Stimulated activated naive CD8-positive, alpha-beta T cell treated with anti-CD3 and anti-CD28 coated beads, Interleukin-15, Interleukin-2, amounts not matched to agents 100 U/mL and 50 U/mL, for 24 hours (primary cell): Measurements from ENCODE around the gene CHI3L2.
A peak's percentile ranks its signal among the peaks of the same experiment; 100 is the strongest.

Source experiments
- ATAC-seq: fragments of 150-1000 bp; cut with Tn5 transposase; one replicate; pipeline ENCODE4 v1.10.0; 2021
- DNase-seq: peaks from one replicate; pipeline ENCODE4 v3.0.0; 2021

The CHI3L2 gene

GRCh38 chr1:111253876-111254275 lies 26.4 kb downstream of the CHI3L2 start:
- ATAC-seq = no peak

GRCh38 chr1:111256988-111257658 lies 29.6 kb downstream of the CHI3L2 start:
- DNase-seq (no peak), ATAC-seq (no peak)

More at GRCh38 chr1:111253876-111254275, 26.4 kb downstream of the CHI3L2 start:
- DNase-seq = no peak

- ATAC-seq (no peak), DNase-seq (no peak)
Measured at GRCh38 chr1:111267801-111268508, 40.4 kb downstream of the CHI3L2 start.

- ATAC-seq = no peak
Measured at GRCh38 chr1:111269825-111270406, 42.4 kb downstream of the CHI3L2 start.

GRCh38 chr1:111270771-111271463 lies 43.4 kb downstream of the CHI3L2 start:
- ATAC-seq (peak; percentile 8), DNase-seq (peak; percentile 25)

More at GRCh38 chr1:111269825-111270406, 42.4 kb downstream of the CHI3L2 start:
- DNase-seq = no peak

- DNase-seq (no peak), ATAC-seq (no peak)
Measured at GRCh38 chr1:111271464-111271801, 43.9 kb downstream of the CHI3L2 start.

DNA sequence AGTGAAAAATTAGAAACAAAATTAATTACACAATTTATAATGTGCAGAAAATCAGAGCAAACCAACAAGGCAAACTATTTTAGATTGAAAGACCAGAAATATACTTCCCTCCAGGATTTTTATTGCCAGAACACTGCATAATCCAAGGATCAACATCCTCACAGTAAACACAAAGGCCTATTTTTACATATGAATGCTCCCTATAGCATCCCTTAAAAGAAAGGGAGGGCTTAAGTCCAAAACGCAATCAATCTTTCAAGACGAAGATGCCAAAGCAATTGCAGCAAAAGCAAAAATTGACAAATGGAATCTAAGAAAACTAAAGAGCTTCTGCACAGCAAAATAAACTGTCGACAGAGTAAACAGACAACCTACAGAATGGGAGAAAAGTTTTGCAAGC lies 44.6 kb downstream of the CHI3L2 start:
- no peak for ATAC-seq

GRCh38 chr1:111274653-111275052 lies 47.1 kb downstream of the CHI3L2 start:
- DNase-seq (no peak), ATAC-seq (peak; percentile 75)

More for the DNA sequence above, 44.6 kb downstream of the CHI3L2 start:
- no peak for DNase-seq

DNA sequence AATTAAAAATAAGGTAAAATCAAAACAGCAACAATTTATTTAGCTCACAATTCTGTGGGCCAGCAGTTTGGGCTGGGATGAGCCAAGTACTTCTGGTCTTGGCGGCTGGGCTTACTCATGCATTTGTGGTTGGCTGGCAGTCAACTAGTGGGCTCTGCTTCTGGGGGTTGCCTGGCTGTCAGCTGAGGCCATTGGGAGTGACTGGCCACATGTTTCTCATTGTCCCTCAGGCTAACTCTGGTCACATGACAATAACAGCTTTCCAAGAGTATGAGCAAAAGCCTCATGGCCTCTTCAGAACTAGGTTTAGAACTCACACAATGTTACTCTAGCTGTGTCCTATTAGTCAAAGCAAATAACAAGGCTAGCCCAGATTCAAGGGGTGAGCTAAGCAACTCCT lies 47.6 kb downstream of the CHI3L2 start:
- ATAC-seq (peak; percentile 79), DNase-seq (peak; percentile 52)

GRCh38 chr1:111275780-111276433 lies 48.4 kb downstream of the CHI3L2 start:
- DNase-seq (no peak), ATAC-seq (no peak)

GRCh38 chr1:111279144-111279543 lies 51.6 kb downstream of the CHI3L2 start:
- DNase-seq (peak; percentile 16), ATAC-seq (no peak)

DNA sequence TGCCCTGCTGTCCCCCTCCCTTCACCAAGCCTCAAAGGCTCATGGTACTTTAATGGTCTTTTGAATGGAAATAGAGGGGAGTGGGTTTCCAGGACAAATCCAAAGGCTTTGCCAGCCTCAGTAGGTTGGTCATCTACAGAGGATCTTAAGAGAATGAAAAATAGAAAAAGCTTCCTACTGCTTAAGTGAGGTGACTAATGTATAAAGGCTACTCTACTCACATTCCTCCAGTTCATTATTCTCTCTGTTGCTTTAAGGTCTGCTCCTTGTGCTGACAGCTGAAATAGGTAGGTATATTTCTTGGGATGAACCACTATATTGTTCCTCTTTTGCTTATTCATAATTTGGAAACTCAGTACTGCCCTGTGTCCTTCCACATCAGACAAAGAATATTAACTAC lies 52.8 kb downstream of the CHI3L2 start:
- DNase-seq (no peak), ATAC-seq (no peak)

DNA sequence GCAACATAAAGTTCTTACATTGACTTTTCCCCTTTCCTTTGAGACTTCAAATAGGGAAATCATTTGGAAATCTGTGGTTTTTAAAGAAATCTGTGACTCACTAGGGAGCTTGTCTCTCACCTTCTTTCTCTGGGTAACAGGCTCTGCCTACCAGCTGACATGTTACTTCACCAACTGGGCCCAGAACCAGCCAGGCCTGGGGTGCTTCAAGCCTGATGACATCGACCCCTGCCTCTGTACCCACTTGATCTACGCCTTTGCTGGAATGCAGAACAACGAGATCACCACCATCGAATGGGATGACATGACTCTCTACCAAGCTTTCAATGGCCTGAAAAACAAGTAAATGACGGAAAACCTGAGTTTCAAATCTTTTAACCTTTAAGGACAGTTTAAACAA lies 53.9 kb downstream of the CHI3L2 start:
- ATAC-seq (no peak), DNase-seq (no peak)

GRCh38 chr1:111283838-111284237 lies 56.3 kb downstream of the CHI3L2 start:
- DNase-seq = no peak
- ATAC-seq = no peak

- no peak for ATAC-seq
- no peak for DNase-seq
Measured at GRCh38 chr1:111285879-111286278, 58.4 kb downstream of the CHI3L2 start.

GRCh38 chr1:111286912-111287311 lies 59.4 kb downstream of the CHI3L2 start:
- DNase-seq (no peak), ATAC-seq (no peak)

GRCh38 chr1:111289371-111289770 lies 61.9 kb downstream of the CHI3L2 start:
- no peak for ATAC-seq
- no peak for DNase-seq

DNA sequence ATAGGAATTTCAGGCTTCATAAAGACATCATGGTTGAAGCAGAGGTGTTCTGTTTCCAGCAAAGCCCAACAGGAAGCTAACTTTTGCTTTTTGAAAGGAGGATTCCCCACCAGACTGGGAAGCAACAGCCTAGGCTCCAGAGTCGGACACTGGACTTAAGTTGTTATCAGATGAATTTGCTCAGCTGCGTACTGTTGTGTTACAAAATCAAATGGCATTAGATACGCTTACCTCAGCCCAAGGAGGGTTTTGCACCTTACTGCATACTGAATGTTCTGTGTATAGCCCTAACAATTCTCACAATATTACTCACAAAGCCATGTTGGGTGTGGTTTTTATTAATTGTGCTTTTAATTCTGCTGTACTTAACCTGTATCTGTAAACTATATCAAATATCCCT lies 62.6 kb downstream of the CHI3L2 start:
- no peak for ATAC-seq
- DNase-seq = no peak

GRCh38 chr1:111290630-111291029 lies 63.1 kb downstream of the CHI3L2 start, which contains the start of gene CHIA:
Gene CHIA (plus strand): TSS chr1:111290851. CDS start chr1:111310468, 19,617 bp downstream.
- no peak for ATAC-seq
- no peak for DNase-seq
